ENCODE measurements around the gene NEURL1B.

Gene NEURL1B

GRCh38 chr5:172694541-172694940 is 53.5 kb downstream of the NEURL1B start:
- TF ChIP-seq CTCF (conservative IDR thresholded peaks at IDR 0.05; ENCODE audit: low read depth, low read length), result no peak
- no peak overlapping the region for H3K4me3 ChIP-seq (ENCODE audit: low read length)
- DNase-seq (ENCODE audit: low read depth), result no peak

- no peak for TF ChIP-seq CTCF (conservative IDR thresholded peaks at IDR 0.05; ENCODE audit: low read depth, low read length)
Measured at GRCh38 chr5:172695232-172696054, 54.4 kb downstream of the NEURL1B start.

GRCh38 chr5:172696171-172696849 is 55.2 kb downstream of the NEURL1B start:
- no peak for DNase-seq (ENCODE audit: low read depth)
- no peak overlapping the region for H3K4me3 ChIP-seq (ENCODE audit: low read length)
- TF ChIP-seq CTCF (conservative IDR thresholded peaks at IDR 0.05; ENCODE audit: low read depth, low read length), result no peak

More at GRCh38 chr5:172695232-172696054, 54.4 kb downstream of the NEURL1B start:
- H3K4me3 ChIP-seq (ENCODE audit: low read length), result no peak overlapping the region
- no peak for DNase-seq (ENCODE audit: low read depth)

DNA sequence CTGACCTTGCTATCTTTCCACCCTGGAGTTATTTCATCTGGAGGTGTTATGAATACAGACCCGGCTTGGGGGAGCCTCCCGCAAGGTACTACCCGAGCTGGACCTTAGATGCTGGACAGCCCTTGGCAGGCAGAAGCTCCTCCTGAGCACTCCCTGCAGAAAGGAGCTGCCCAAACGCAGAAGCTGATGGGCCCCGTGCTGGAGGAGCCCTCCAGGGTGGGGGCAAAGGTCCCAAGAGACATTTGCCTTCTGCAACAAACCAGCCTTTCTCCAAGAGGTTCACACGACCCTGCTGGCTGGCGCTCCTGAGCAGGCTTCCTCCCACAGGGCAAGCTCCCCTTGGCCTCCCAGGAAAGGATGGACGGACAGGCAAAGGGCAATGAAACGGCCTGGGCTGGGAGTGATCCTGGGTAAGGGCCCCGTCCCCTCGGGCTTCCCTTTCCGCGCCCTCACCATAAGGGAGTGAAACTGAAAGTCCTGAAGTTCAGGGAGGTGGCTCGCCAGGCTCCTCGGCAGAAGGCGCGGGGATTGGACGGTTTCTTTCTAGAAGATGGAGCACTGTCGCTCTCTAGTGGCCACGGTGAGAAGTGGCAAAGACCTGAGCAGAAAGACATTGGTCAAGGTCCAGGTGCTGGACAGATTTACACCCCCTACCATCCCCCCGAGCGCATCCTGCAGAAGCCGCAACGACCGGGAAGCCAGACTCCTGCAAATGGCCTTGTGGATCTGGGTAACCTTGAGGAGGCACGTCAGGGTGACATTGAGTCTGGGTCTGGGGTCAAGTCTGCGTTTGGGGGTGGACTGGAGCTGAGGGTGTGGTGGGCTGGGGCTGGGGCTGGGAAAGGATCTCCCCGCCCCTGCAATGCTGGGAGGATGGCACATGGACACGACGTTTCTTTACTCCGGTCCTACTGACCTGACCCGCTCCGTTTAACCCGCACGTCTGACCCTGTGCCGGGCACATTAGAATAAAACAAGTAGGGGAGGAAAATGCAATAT is 56.4 kb downstream of the NEURL1B start:
- H3K4me3 ChIP-seq (ENCODE audit: low read length), result peak overlapping the region; percentile 51
- peak; percentile 89 for TF ChIP-seq CTCF (conservative IDR thresholded peaks at IDR 0.05; ENCODE audit: low read depth, low read length)
- DNase-seq (ENCODE audit: low read depth), result no peak

GRCh38 chr5:172699423-172699822 is 58.4 kb downstream of the NEURL1B start:
- no peak for TF ChIP-seq CTCF (conservative IDR thresholded peaks at IDR 0.05; ENCODE audit: low read depth, low read length)
- H3K4me3 ChIP-seq (ENCODE audit: low read length), result no peak overlapping the region
- DNase-seq (ENCODE audit: low read depth), result no peak

GRCh38 chr5:172699999-172700364 is 58.9 kb downstream of the NEURL1B start:
- no peak overlapping the region for H3K4me3 ChIP-seq (ENCODE audit: low read length)
- no peak for TF ChIP-seq CTCF (conservative IDR thresholded peaks at IDR 0.05; ENCODE audit: low read depth, low read length)
- no peak for DNase-seq (ENCODE audit: low read depth)
